Ascending aorta (tissue), 2 donors: ENCODE measurements around the gene FAM170B. TPM values are rescaled to one million over a fixed set of nuclear protein-coding genes. Genes with fewer than 3 reads are reported as not detected.

ENCODE experiments used
- DNase-seq, 2 donors: peaks; one replicate each; pipeline ENCODE4 v3.0.0-alpha.2; 2019; ENCODE audit warnings: low spot score in 2 of 2
- H3K27ac ChIP-seq, 2 donors: fragments of 200-600 bp; sonication (generic); one replicate each; pipeline ENCODE4 v1.5.1; 2016 to 2017; ENCODE audit warnings: mild to moderate bottlenecking in 1 of 2
- H3K27me3 ChIP-seq: fragments of 200-600 bp; sonication (generic); one replicate; pipeline ENCODE4 v1.5.1; 2017
- H3K36me3 ChIP-seq, 2 donors: fragments of 200-600 bp; sonication (generic); one replicate each; pipeline ENCODE4 v1.5.1; 2016
- H3K4me1 ChIP-seq, 2 donors: fragments of 200-600 bp; sonication (generic); one replicate each; pipeline ENCODE4 v1.5.1; 2016 to 2017; ENCODE audit warnings: mild to moderate bottlenecking in 1 of 2
- H3K4me3 ChIP-seq, 2 donors: fragments of 200-600 bp; sonication (generic); one replicate each; pipeline ENCODE4 v1.5.1; 2016 to 2017; ENCODE audit warnings: mild to moderate bottlenecking in 1 of 2
- H3K9me3 ChIP-seq, 2 donors: fragments of 200-600 bp; sonication (generic); one replicate each; pipeline ENCODE4 v1.5.1; 2016
- intact Hi-C: fragments of 100-400 bp; cut with DNase I; formaldehyde crosslinking; loops from one replicate; pipeline ENCODE4 v1.15.1; 2023
- total RNA-seq: library from RNA; depleted of rRNA; stranded (reverse); fragments of >200 nt; gene quantifications from one replicate; pipeline ENCODE4 v1.1.0, GENCODE V29; 2016
- TF ChIP-seq, protein P1 (sequence below), 3 experiments: fragments of 200-600 bp in 2 of 3; fragments of 450-650 bp in 1 of 3; sonication (generic) in 2 of 3; IDR thresholded peaks; one replicate each; pipeline ENCODE4 v1.5.1; 2016 to 2019; ENCODE audit warnings: antibody characterized with exemption in 3 of 3, mild to moderate bottlenecking in 1 of 3, moderate library complexity in 1 of 3

The FAM170B gene
- total RNA-seq, 1 donor from 2014 or later, result not detected

GRCh38 chr10:49153971-49154370 is 20.1 kb upstream of the FAM170B start:
- Histone ChIP-seq H3K9me3 (no peaks in the 10 kb centered on the region), H3K4me1 (no peaks in the 10 kb centered on the region), H3K4me3 (no peak overlapping the region), H3K27me3 (no peaks in the 10 kb centered on the region), H3K36me3 (no peaks in the 10 kb centered on the region), H3K27ac (no peak overlapping the region)
- intact Hi-C loops, result no loop called here
- peak in 1 of 2 donors; percentile 50 for DNase-seq
- TF ChIP-seq, protein P1, sequence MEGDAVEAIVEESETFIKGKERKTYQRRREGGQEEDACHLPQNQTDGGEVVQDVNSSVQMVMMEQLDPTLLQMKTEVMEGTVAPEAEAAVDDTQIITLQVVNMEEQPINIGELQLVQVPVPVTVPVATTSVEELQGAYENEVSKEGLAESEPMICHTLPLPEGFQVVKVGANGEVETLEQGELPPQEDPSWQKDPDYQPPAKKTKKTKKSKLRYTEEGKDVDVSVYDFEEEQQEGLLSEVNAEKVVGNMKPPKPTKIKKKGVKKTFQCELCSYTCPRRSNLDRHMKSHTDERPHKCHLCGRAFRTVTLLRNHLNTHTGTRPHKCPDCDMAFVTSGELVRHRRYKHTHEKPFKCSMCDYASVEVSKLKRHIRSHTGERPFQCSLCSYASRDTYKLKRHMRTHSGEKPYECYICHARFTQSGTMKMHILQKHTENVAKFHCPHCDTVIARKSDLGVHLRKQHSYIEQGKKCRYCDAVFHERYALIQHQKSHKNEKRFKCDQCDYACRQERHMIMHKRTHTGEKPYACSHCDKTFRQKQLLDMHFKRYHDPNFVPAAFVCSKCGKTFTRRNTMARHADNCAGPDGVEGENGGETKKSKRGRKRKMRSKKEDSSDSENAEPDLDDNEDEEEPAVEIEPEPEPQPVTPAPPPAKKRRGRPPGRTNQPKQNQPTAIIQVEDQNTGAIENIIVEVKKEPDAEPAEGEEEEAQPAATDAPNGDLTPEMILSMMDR (IDR thresholded peaks at IDR 0.05), result no peak

DNA sequence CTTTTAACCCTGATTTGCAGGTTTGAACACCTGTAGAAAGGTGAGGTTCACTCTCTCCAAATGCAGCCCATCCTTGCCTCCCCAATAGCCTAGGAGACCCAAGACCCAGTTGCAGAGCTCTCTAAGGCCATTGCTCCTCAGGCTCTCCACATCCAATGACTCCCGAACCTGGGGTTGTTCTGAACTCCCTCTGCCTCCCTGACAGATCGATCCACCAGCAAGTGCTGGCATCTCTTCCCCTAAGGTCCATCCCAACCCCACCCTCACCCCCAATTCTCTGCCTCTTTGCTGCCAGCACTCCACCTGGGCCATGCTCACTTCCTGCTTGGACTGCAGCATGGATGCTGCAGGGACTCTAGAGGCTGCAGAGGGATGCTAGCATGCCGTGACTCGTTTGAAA is 19.3 kb upstream of the FAM170B start:
- TF ChIP-seq, protein P1 (IDR thresholded peaks at IDR 0.05), result no peak

GRCh38 chr10:49152663-49153062 is 18.8 kb upstream of the FAM170B start:
- Histone ChIP-seq H3K9me3 (peaks cover 0 to 3% of the 10 kb centered on the region in 2 donors), H3K4me3 (no peak overlapping the region), H3K27ac (no peak overlapping the region), H3K36me3 (no peaks in the 10 kb centered on the region), H3K27me3 (no peaks in the 10 kb centered on the region), H3K4me1 (no peaks in the 10 kb centered on the region)
- TF ChIP-seq, protein P1 (IDR thresholded peaks at IDR 0.05), result no peak
- intact Hi-C loops, result no loop called here
- no peak for DNase-seq

More for the DNA sequence above, 19.3 kb upstream of the FAM170B start:
- H3K4me3 ChIP-seq, result no peak overlapping the region
- DNase-seq, result peak in 1 of 2 donors; percentile 46
- H3K27ac ChIP-seq, result no peak overlapping the region
- no peaks in the 10 kb centered on the region for H3K9me3 ChIP-seq
- no peaks in the 10 kb centered on the region for H3K27me3 ChIP-seq
- intact Hi-C loops, result no loop called here
- H3K4me1 ChIP-seq, result no peaks in the 10 kb centered on the region
- H3K36me3 ChIP-seq, result no peaks in the 10 kb centered on the region

DNA sequence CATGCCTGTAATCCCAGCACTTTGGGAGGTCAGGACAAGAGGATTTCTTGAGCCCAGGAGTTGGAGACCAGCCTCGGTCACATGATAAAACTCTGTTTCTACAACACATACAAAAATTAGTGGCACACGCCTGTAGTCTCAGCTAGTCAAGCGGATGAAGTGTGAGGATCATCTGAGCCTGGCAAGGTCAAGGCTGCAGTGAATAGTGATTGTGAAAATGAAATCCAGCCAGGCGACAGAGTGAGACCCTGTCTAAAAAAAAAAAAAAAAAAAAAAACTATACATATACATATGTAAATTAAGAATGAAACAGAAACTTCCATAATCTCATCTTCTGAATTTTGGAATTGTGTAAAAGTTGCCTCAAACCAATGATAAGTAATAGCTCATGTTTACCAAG is 18.2 kb upstream of the FAM170B start:
- H3K4me1 ChIP-seq, result no peaks in the 10 kb centered on the region
- H3K4me3 ChIP-seq, result no peak overlapping the region
- DNase-seq, result no peak
- TF ChIP-seq, protein P1 (IDR thresholded peaks at IDR 0.05), result no peak
- peaks cover 0 to 10% of the 10 kb centered on the region in 2 donors for H3K9me3 ChIP-seq
- H3K27me3 ChIP-seq, result no peaks in the 10 kb centered on the region
- intact Hi-C loops, result no loop called here
- no peaks in the 10 kb centered on the region for H3K36me3 ChIP-seq
- H3K27ac ChIP-seq, result no peak overlapping the region

DNA sequence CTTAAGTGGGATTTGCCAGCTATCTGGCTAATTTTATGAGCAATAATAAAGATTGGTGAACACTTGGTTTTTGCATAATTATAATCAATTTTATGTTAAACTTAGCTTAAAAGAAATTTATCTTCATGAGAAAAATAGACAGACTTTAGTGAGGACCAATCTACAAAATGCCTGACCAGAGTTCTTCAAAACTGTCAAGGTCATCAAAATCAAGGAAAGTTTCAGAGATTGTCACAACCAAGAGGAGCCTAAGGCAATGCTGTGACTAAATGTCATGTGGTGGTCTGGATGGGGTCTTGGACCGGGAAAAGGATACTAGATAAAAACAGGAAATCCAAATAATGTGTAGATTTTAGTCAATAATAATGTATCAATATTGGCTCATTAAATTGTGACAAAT is 17.7 kb upstream of the FAM170B start:
- no peaks in the 10 kb centered on the region for H3K36me3 ChIP-seq
- no peak overlapping the region for H3K4me3 ChIP-seq
- TF ChIP-seq, protein P1 (IDR thresholded peaks at IDR 0.05), result no peak
- no peaks in the 10 kb centered on the region for H3K4me1 ChIP-seq
- DNase-seq, result no peak
- peaks cover 0 to 12% of the 10 kb centered on the region in 2 donors for H3K9me3 ChIP-seq
- no peak overlapping the region for H3K27ac ChIP-seq
- intact Hi-C loops, result no loop called here
- H3K27me3 ChIP-seq, result no peaks in the 10 kb centered on the region

- intact Hi-C loops, result no loop called here
- Histone ChIP-seq H3K4me3 (no peak overlapping the region), H3K9me3 (peaks cover 0 to 12% of the 10 kb centered on the region in 2 donors), H3K4me1 (no peaks in the 10 kb centered on the region), H3K27me3 (no peaks in the 10 kb centered on the region), H3K27ac (no peak overlapping the region), H3K36me3 (no peaks in the 10 kb centered on the region)
- TF ChIP-seq, protein P1 (IDR thresholded peaks at IDR 0.05), result no peak
- DNase-seq, result no peak
Measured at GRCh38 chr10:49151025-49151445, 17.2 kb upstream of the FAM170B start.
